H1 (cell line): Measurements from ENCODE around the gene SEZ6. TPM values are rescaled to one million over a fixed set of nuclear protein-coding genes. Genes with fewer than 3 reads are reported as not detected.

Source experiments
- CBX5 ChIP-seq: fragments of 300-800, 300-1000 bp; sonication (generic); IDR thresholded peaks from 2 replicates; pipeline ENCODE4 v1.7.1; 2016; ENCODE audit warnings: antibody characterized with exemption, low read length, low read depth
- CBX8 ChIP-seq: fragments of 300-800, 300-1000 bp; sonication (generic); IDR thresholded peaks from 2 replicates; pipeline ENCODE4 v1.7.1; 2016; ENCODE audit warnings: low read depth, low read length, borderline replicate concordance
- EZH2 ChIP-seq: fragments of 200-600 bp; sonication (generic); IDR thresholded peaks from 2 replicates; pipeline ENCODE4 v1.7.1; 2012; ENCODE audit warnings: low read depth, mild to moderate bottlenecking, moderate library complexity, low read length, inconsistent platforms; ENCODE audit not compliant: severe bottlenecking
- SAP30 ChIP-seq: fragments of 300-600 bp; sonication (generic); IDR thresholded peaks from 2 replicates; pipeline ENCODE4 v1.7.1; 2012; ENCODE audit warnings: low read length, moderate library complexity, mild to moderate bottlenecking, inconsistent platforms; ENCODE audit not compliant: insufficient read depth, insufficient replicate concordance
- SIN3A ChIP-seq, 2 experiments: IDR thresholded peaks in 1 of 2; conservative IDR thresholded peaks in 1 of 2; 2 replicates each; pipeline ENCODE4 v1.6.1; 2011 to 2012; ENCODE audit warnings: low read length in 2 of 2, improper control_type of control experiment in 1 of 2, low read depth in 1 of 2, mild to moderate bottlenecking in 1 of 2
- SRF ChIP-seq: IDR thresholded peaks from 2 replicates; pipeline ENCODE4 v1.6.1; 2011; ENCODE audit warnings: mild to moderate bottlenecking, low read depth, low read length, moderate library complexity
- polyA plus RNA-seq, 7 experiments: library from polyadenylated mRNA; depleted of rRNA in 3 of 7; stranded (reverse) in 5 of 7; unstranded in 2 of 7; fragments of >200 nt in 5 of 7; fragments of 200-250 nt in 2 of 7; gene quantifications; 1 replicate in 5 of 7; 2 replicates in 1 of 7; 4 replicates in 1 of 7; pipeline versions ENCODE4 v1.2.1 to v1.2.3, GENCODE V29; 2011 to 2013; ENCODE audit warnings: missing spikeins in 2 of 7, mixed read lengths in 2 of 7
- total RNA-seq: library from RNA; stranded (reverse); fragmentation: NEBNext Ultra II Directional; extraction: Animal tissue kit (Norgen Biotek cat#: 25700); gene quantifications from 2 replicates; pipeline ENCODE4 v1.2.1, GENCODE V29; 2021
- TF ChIP-seq, protein P1 (sequence below): fragments of 300-600 bp; sonication (generic); IDR thresholded peaks from 2 replicates; pipeline ENCODE4 v1.7.1; 2012; ENCODE audit warnings: low read length, moderate library complexity, mild to moderate bottlenecking, inconsistent platforms; ENCODE audit not compliant: insufficient replicate concordance

SEZ6 gene
- total and polyA plus RNA-seq, 2 of the 8 experiments (the other 6 are each of a cell fraction or from before 2014, with no cell fraction given) = 6.9 to 16.1 TPM

- TF ChIP-seq, protein P1, sequence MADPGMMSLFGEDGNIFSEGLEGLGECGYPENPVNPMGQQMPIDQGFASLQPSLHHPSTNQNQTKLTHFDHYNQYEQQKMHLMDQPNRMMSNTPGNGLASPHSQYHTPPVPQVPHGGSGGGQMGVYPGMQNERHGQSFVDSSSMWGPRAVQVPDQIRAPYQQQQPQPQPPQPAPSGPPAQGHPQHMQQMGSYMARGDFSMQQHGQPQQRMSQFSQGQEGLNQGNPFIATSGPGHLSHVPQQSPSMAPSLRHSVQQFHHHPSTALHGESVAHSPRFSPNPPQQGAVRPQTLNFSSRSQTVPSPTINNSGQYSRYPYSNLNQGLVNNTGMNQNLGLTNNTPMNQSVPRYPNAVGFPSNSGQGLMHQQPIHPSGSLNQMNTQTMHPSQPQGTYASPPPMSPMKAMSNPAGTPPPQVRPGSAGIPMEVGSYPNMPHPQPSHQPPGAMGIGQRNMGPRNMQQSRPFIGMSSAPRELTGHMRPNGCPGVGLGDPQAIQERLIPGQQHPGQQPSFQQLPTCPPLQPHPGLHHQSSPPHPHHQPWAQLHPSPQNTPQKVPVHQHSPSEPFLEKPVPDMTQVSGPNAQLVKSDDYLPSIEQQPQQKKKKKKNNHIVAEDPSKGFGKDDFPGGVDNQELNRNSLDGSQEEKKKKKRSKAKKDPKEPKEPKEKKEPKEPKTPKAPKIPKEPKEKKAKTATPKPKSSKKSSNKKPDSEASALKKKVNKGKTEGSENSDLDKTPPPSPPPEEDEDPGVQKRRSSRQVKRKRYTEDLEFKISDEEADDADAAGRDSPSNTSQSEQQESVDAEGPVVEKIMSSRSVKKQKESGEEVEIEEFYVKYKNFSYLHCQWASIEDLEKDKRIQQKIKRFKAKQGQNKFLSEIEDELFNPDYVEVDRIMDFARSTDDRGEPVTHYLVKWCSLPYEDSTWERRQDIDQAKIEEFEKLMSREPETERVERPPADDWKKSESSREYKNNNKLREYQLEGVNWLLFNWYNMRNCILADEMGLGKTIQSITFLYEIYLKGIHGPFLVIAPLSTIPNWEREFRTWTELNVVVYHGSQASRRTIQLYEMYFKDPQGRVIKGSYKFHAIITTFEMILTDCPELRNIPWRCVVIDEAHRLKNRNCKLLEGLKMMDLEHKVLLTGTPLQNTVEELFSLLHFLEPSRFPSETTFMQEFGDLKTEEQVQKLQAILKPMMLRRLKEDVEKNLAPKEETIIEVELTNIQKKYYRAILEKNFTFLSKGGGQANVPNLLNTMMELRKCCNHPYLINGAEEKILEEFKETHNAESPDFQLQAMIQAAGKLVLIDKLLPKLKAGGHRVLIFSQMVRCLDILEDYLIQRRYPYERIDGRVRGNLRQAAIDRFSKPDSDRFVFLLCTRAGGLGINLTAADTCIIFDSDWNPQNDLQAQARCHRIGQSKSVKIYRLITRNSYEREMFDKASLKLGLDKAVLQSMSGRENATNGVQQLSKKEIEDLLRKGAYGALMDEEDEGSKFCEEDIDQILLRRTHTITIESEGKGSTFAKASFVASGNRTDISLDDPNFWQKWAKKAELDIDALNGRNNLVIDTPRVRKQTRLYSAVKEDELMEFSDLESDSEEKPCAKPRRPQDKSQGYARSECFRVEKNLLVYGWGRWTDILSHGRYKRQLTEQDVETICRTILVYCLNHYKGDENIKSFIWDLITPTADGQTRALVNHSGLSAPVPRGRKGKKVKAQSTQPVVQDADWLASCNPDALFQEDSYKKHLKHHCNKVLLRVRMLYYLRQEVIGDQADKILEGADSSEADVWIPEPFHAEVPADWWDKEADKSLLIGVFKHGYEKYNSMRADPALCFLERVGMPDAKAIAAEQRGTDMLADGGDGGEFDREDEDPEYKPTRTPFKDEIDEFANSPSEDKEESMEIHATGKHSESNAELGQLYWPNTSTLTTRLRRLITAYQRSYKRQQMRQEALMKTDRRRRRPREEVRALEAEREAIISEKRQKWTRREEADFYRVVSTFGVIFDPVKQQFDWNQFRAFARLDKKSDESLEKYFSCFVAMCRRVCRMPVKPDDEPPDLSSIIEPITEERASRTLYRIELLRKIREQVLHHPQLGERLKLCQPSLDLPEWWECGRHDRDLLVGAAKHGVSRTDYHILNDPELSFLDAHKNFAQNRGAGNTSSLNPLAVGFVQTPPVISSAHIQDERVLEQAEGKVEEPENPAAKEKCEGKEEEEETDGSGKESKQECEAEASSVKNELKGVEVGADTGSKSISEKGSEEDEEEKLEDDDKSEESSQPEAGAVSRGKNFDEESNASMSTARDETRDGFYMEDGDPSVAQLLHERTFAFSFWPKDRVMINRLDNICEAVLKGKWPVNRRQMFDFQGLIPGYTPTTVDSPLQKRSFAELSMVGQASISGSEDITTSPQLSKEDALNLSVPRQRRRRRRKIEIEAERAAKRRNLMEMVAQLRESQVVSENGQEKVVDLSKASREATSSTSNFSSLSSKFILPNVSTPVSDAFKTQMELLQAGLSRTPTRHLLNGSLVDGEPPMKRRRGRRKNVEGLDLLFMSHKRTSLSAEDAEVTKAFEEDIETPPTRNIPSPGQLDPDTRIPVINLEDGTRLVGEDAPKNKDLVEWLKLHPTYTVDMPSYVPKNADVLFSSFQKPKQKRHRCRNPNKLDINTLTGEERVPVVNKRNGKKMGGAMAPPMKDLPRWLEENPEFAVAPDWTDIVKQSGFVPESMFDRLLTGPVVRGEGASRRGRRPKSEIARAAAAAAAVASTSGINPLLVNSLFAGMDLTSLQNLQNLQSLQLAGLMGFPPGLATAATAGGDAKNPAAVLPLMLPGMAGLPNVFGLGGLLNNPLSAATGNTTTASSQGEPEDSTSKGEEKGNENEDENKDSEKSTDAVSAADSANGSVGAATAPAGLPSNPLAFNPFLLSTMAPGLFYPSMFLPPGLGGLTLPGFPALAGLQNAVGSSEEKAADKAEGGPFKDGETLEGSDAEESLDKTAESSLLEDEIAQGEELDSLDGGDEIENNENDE = no peak
- TF ChIP-seq EZH2 (no peak), CBX5 (no peak), CBX8 (no peak), SIN3A (conservative IDR thresholded peaks at IDR 0.05 in 1 of 2, IDR thresholded peaks at IDR 0.05 in 1 of 2; ENCODE audit: low read depth in 1 of 2, low read length in 2 of 2) (no peak), SRF (no peak), SAP30 (no peak)
- TF ChIP-seq, all 59 proteins: peak for 0
Observed at GRCh38 chr17:28959471-28959871, 46.4 kb downstream of the SEZ6 start (continued).
